UCSD-AML1 (cell line): ENCODE measurements around the gene CEP83.
"Not testable (repeated sequence)": the region's sequence is repeated elsewhere in the genome, so short reads cannot be mapped to it uniquely, and the experiment has no call there.

Experiments
- DNase-seq: peaks from one replicate; lab custom pipeline; 2025; ENCODE audit not compliant: unreplicated experiment; lab: John Stamatoyannopoulos, UW

The CEP83 gene

DNA sequence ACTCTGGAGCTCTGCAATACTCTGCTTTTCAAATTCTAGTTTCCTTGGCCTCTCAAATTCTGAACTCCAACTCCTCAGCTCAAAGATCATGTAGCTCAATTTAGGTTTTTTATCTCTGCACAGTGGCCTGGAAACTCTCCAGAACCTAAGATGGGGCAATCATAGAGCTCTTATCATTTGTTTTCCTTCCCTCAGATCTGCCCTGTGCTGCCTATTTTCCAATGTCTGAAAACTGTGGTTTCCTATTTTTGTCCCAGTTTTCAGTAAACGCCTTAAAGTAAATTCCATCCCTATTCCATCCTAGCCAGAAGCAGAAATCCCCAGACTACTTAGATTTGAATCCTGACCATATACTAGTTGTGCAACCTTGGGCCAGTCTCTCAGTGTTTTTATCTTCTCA is 73.2 kb downstream of the CEP83 start:
- no peak for DNase-seq

DNA sequence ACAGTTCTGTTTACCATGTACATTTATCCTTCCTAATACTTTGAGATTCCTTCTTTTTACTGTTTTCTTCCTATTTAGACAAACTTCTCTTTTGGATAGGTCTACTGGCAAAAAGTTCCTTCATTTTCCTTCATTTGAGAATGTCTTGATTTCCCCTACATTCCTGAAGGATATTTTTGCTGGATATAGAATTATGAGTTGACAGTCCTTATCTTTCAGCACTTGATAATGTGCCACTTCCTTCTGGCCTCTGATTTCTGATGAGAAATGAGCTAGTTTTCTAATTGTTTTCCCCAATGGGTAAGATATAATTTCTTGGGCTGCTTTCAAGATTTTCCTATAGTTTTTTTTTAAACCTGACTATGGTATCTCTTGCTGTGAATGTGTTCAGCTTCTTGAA is 75.6 kb downstream of the CEP83 start:
- DNase-seq = no peak

DNA sequence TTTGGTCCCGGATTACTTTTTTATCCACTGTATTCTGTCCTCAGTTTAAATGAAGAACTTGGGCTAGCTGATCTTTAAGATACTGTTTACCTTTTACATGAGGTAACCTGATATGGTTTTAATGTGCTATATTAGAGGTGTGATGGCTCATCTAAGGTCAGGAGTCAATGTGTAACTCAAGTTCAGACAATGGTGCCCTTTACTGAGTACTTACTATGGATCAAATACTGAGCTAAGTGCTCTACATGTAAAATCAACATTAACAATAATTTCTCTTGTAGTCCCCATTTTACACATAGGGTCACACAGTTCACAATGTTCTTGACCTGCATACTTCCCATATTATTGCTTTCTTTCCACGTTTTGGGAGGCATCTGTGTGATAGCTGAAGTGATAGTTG is 79.2 kb downstream of the CEP83 start:
- no peak for DNase-seq

DNA sequence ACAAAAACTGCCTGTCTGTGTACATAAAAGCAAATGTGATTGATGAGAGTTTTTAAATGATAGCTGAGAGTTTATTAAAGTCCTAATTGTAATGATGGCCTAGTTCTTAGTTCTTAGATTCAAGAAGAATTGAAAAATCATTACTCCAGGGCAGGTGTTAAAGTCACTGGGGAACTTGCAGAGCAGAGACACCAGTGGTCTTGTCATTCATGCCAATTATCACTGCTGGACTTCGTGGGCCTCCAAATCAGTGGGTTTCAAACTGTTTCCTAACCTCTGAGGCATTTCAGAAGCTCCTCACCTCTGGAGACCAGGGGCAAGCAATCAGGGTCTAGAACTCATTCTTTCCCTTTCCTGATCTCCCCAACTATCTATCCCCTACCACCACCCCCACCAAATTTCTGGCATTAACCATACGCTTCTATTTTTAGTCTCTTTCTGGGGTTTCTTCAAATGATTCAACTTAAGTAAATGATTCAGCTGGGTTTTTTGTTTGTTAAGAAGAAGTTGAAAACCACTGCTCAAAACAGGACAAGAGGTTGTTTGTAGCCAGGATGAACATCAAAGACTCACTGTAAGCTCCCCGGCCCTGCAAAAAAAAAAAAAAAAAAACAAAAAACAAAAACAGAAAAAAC is 80.1 kb downstream of the CEP83 start:
- DNase-seq = no peak

DNA sequence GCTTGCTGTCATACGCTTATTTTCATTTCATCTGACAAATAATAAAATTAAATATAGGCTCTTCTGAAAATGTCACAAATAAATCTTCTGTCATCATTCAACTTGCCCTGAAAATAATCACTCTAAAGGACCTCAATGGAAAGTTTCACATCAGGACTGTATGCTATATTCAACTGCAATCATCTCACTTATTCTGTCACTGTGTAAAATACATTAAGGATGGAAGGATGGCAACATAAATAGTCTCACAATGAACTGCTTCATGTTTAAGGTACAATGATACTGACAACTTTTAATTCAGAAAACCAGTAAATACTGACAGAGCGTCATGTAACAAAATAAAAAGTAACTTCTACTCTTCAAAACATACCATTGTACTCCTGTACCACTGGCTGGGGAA is 82.1 kb downstream of the CEP83 start:
- DNase-seq = no peak

DNA sequence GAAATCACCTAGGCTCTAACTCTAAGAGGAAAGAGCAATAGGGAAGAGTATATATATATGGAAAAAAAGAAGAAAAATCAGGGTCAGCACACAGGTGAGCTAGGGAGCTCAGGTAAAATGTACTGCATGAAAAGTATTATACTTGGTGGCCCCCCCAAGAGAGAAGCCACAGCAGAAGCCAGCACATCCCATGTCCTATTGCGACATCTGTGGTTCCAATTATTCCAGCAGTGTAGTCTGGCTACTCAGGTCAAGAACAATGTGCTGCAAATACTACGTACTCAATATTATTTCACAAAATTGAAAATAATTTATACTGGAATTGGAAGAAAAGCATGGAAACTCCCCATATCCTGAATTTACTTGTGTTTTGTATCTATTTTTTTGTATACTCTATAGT is 85.5 kb downstream of the CEP83 start:
- no peak for DNase-seq

DNA sequence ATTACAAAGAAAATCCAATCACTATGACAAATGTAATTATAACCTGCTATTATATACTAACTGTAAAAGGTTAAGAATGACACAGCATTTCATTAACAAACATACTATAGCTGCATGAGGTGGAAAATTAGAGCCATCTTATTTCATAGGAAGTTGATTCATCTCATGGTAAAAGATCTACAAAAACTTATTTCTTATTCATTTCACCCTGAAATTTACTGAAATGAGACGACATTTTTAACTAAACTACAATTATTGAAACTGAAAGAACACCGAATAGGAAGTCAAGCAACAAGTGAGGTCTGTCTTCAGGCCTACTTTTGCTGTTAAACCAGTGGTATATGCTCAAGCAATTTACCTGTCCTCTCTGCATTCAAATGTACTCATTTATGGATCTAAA is 87.2 kb downstream of the CEP83 start:
- no peak for DNase-seq

DNA sequence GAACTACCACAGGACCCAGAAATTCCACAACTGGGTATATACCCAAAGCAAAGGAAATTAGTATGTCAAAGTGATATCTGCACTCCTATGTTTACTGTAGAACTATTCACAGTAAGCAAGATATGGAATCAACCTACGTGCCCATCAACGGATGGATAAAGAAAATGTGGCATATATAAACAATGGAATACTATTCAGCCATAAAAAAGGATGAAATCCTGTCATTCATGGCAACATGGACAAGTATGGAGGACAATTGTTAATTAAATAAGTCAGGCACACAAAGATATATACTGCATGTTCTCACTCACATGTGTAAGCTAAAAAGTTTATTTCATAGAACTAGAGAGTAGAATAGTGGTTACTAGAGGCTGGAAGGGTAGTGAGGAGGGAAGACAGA is 97.0 kb downstream of the CEP83 start:
- no peak for DNase-seq

DNA sequence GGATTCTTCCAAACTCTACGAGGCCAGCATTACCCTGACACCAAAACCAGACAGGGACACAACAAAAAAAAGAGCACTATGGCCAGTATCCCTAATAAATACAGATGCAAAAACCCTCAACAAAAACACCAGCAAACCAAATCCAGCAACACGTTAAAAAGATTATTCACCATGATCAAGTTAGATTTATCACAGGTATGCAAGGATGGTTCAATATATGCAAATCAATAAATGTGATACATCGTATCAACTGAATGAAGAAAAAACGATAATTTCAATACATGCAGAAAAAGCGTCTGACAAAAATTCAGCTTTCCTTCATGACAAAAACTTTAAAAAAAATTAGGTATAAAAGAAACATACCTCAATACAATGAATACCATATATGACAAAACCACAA is 99.9 kb downstream of the CEP83 start:
- no peak for DNase-seq

DNA sequence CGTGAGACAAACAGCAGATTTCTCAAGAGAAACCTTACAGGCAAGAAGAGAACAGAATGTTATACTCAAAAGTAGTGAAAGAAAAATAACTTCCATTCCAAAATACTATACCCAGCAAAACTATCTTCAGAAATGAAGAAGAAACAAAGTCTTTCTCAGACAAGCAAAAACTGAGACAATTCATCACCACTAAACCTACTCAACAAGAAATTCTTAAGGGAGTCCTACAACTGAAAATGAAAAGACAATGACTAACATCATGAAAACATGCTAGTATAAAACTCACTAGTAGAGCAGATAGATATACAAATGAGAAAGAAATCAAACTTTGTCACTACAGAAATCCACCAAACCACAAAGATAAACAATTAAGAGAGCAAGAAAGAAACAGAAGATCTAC is 106.5 kb downstream of the CEP83 start:
- DNase-seq = no peak

DNA sequence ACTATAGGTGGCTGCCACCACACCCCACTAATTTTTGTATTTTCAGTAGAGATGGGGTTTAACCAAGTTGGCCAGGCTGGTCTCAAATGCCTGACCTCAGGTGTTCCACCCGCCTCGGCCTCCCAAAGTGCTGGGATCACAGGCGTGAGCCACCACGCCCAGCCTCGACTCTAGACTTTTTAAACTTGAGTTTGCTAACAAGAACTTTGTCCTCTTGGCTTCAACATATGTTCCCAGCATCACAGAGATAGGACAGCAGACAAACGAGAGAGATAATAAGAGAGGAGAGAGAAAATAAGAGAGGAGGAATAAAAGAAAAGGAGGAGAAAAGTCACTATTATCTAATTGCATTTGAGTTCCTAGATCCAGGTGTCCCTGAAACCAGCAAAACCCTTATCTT is 119.1 kb downstream of the CEP83 start:
- no peak for DNase-seq

DNA sequence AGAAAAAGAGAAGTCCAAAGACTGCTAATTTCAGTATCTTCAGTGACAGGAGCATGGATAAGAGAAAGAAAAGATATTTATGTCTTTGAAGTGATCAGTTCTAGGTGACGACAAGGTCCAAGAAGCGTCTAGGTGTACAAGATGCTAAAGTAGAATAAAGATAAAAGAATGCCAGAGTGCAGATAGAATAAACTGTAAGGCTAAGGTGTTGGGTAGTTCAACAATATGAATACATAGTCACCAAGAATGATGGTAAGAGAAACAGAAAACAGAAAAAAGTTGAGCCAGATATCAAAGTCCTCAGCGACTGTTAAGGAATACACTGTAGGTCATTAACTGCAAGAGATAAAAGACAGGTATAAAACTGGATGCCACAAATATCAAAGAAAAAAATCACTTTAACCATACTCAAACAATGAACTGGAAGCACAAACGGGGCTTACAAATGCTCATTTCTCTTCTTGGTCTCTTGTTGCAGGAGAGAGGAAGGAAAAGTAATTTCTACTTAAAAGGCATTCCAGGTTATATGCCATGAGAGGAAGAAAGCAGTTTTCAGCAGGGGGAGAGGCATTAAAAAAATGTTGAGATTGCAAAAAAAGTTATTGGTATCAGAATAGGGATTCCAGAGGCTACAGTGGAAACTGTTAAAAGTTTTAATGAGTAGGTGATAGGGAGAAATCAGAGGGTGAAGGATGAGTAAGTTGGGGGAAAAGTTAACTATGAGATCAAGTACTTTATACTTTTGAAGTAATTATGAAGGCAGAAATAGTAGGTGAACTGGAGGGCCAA is 121.5 kb downstream of the CEP83 start:
- no peak for DNase-seq

DNA sequence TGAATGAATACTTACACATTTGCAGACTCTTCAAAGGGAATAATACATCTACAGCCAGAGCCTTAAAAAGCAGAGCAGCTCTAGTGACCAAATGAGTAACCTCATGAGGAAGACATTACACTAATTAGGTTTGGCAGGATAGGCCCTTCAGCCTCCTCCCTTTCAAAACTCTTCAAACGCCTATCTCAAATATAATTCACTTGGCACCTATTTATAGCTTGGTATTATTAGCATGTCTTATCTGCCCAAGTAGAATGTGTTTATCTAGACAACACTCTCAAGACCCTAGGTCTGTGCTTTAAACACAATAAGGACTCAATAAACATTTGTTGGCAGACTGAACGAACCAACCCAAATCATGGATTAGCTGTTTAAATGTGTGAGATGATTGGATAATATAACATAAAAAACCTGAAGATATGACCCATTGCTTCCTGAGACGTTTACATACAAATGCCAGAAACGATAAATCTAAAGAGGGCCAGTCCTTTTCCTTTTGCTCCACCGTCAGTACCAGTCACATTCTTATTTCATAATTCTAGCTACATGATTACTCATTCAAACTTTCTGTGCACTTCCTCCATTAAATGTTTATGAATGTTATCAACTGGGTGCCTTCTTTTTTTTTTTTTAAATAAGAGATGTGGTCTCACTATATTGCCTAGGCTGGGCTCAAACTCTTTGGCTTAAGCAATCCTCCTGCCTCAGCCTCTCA is 123.3 kb downstream of the CEP83 start:
- DNase-seq = no peak

DNA sequence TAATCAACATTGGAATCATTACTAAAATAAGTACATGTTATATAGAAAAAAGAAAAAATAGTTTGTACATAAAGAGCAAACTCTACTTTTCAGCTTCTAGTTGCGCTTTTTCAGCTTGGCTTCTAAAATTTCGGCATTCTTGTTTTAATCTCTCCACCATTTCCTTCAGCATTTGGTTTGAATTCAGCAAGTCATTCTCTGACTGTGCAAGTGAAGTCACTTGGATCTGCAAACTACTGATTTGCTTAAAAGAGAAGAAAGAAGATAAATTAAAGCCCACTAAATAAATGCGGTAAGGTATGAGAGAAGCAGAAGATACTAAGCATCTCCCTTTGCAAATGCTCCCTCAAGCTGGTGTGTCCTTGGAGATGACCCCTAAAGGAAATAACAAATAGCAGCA is 126.3 kb downstream of the CEP83 start:
- DNase-seq = no peak

DNA sequence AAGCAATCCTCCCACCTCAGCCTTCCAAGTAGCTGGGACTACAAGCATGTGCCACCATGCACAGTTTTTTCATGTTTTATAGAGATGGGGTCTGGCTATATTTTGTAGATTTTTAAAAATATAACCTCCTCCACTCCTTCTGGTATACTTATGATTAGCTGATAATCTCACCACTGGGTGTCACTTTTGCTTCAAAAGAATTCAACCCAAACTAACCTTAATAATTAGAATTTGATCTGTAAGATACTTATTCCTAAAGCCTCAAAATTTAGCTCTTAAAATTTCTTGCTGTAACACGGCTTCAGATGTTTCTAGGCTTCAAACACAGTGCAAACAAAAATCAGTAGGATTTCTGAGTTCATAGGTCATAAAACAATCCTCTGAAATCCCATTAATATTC is 130.3 kb downstream of the CEP83 start:
- DNase-seq = no peak

DNA sequence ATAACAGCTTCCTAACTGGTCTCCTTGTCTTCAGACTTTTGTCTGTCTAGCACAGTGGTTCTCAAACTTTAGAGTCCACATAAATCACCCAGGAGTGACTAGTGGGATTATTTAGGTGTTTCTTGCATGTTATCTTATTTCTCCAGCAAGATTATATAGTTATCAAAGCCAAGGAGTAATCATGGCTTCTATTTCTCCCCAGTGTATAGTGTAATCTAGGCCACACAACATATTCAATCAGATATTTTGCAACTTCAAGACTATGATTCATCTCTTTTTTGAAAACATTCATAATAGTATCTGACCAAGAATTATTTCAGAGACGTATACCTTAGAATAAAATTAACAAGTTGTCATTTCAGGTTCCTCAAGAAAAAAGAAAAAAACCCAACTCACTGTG is 131.9 kb downstream of the CEP83 start:
- no peak for DNase-seq

DNA sequence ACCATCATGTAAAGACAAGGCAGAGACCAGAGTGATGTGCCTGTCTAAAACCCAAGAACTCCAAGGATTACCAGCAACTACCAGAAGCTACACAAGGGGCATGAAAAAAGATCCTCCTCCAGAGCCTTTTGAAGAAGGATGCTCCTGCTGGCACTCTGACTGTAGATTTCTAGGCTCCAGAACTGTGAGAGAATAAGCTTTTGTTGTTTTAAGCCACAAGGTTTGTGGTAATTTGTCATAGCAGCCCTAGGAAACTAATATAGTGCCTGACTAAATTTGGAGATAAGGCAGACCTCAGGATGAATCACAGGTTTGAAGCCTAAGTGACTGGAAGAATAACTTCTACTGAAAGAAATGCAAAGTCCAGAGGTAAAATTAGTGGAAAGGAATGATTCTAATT is 132.9 kb downstream of the CEP83 start:
- DNase-seq = no peak

DNA sequence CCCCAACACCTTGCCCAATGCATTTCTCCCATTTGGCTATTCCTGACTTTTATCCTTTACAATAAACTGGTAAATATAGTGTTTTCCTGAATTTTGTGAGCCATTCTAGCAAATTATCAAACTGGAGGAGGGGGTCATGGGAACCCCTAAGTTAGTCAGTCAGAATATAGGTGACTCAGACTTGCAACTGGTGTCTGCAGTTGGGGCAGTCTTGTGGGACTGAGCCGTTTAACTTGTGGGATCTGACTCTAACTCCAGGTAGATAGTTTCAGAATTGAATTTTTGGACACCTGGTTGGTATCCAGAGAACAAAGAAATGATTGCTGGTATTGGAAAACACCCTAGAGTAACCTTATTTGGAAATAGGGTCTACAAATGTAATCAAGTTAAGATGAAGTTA is 133.4 kb downstream of the CEP83 start:
- no peak for DNase-seq

DNA sequence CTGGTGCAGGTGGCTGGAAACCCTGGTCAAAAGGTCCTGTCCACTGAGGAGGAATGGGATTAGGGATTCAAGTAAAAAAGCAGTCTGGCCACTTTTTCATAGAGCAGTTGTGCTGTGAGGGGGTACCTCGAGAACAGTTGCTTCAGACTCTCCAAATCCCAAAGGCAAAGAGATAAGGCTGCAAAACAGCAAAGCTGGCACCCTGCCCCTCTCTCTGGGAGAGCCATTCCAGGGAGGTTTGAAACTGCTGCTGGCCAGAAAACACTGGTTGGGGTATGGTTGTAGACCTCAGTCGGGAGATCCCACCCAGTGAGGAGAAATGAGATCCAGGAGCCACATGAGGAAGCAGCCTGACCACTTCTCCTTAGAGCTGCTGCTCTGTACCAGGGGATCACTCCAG is 137.3 kb downstream of the CEP83 start:
- DNase-seq = no peak

DNA sequence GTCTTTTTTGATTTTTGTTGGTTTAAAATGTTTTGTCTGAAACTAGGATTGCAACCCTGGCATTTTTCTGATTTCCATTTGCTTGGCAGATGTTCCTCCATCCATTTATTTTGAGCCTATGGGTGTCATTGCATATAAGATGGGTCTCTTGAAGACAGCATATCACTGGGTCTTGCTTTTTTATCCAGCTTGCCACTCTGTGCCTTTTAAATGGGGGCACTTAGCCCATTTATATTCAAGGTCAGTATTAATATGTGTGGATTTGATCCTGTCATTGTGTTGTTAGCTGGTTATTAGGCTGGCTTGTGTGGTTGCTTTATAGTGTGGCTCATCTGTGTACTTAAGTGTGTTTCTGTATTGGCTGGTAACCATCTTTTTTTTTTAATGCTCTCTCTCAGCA is 139.6 kb downstream of the CEP83 start:
- no peak for DNase-seq

DNA sequence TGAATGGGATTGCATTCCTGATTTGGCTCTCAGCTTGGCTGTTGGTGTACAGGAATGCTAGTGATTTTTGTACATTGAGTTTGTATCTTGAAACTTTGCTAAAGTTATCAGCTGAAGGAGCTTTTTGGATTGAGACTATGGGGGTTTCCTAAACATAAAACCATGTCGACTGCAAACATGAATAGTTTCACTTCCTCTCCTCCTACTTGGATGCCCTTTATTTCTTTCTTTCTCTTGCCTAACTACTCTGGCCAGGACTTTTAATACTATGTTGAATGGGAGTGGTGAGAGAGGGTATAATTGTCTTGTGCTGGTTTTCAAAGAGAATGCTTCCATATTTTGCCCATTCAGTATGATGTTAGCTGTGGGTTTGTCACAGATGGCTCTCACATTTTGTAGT is 141.5 kb downstream of the CEP83 start:
- DNase-seq = no peak

DNA sequence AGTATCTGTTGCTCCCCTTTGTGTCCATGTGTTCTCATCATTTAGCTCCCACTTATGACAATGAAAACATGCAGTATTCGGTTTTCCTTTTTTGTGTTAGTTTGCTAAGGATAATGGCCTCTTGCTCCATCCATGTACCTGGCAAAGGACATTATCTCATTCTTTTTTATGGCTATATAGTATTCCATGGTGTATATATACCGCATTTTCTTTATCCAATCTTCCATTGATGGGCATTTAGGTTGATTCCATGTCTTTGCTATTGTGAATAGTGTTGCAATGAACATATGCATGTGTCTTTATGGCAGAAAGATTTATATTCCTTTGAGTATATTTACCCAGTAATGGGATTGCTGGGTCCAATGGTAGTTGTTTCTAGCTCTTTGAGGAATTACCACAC is 143.1 kb downstream of the CEP83 start:
- DNase-seq = not testable (repeated sequence)
